Measurements from ENCODE around the gene ABCG1. TPM values are rescaled to one million over a fixed set of nuclear protein-coding genes. Genes with fewer than 3 reads are reported as not detected.

The ABCG1 gene
- total RNA-seq, 4 donors from 2014 or later = 2.6 to 10.9 (median 3.7) TPM

- intact Hi-C loops (cut with DNase I) = no loop called here
- Histone ChIP-seq H3K36me3 (no peaks in the 10 kb centered on the region), H3K27ac (no peak overlapping the region), H3K9me3 (no peaks in the 10 kb centered on the region), H3K4me1 (no peaks in the 10 kb centered on the region), H3K27me3 (peaks cover 0 to 81% (median 0%) of the 10 kb centered on the region in 4 donors), H3K4me3 (no peak overlapping the region)
- no peak for TF ChIP-seq POLR2A (IDR thresholded peaks at IDR 0.05)
- TF ChIP-seq CTCF (IDR thresholded peaks at IDR 0.05) = no peak
- DNase-seq = no peak
Observed at GRCh38 chr21:42208036-42208435, 10.9 kb upstream of the ABCG1 start.

- intact Hi-C loops (cut with DNase I) = no loop called here
- Histone ChIP-seq H3K9me3 (no peaks in the 10 kb centered on the region), H3K27me3 (peaks cover 0 to 79% (median 0%) of the 10 kb centered on the region in 4 donors), H3K36me3 (no peaks in the 10 kb centered on the region), H3K27ac (no peak overlapping the region), H3K4me1 (no peaks in the 10 kb centered on the region), H3K4me3 (no peak overlapping the region)
- no peak for DNase-seq
- no peak for TF ChIP-seq CTCF (IDR thresholded peaks at IDR 0.05)
- TF ChIP-seq POLR2A (IDR thresholded peaks at IDR 0.05) = no peak
- 84 to 86% methylated on average over 4 to 5 of the region's 5 CpGs for WGBS, 2 donors
Observed at GRCh38 chr21:42208801-42209490, 10.0 kb upstream of the ABCG1 start.

- no peak for DNase-seq
- no peak overlapping the region for H3K4me3 ChIP-seq
- TF ChIP-seq POLR2A (IDR thresholded peaks at IDR 0.05) (no peak), CTCF (IDR thresholded peaks at IDR 0.05) (no peak)
- no peaks in the 10 kb centered on the region for H3K4me1 ChIP-seq
- intact Hi-C loops (cut with DNase I) = no loop called here
- 40 to 61% methylated on average over 10 to 11 of the region's 11 CpGs for WGBS, 2 donors
- no peak overlapping the region for H3K27ac ChIP-seq
- H3K9me3 ChIP-seq = no peaks in the 10 kb centered on the region
- peaks cover 0 to 78% (median 0%) of the 10 kb centered on the region in 4 donors for H3K27me3 ChIP-seq
- H3K36me3 ChIP-seq = no peaks in the 10 kb centered on the region
Observed at GRCh38 chr21:42209801-42210479, 9.0 kb upstream of the ABCG1 start.

- 76 to 89% methylated on average over 3 of the region's 3 CpGs for WGBS, 2 donors
- no peak overlapping the region for H3K27ac ChIP-seq
- intact Hi-C loops (cut with DNase I) = no loop called here
- no peak overlapping the region for H3K4me3 ChIP-seq
- H3K27me3 ChIP-seq = peaks cover 0 to 86% (median 0%) of the 10 kb centered on the region in 4 donors
- no peaks in the 10 kb centered on the region for H3K9me3 ChIP-seq
- TF ChIP-seq POLR2A (IDR thresholded peaks at IDR 0.05) = no peak
- no peak for TF ChIP-seq CTCF (IDR thresholded peaks at IDR 0.05)
- DNase-seq = no peak
- no peaks in the 10 kb centered on the region for H3K36me3 ChIP-seq
- H3K4me1 ChIP-seq = no peaks in the 10 kb centered on the region
Observed at GRCh38 chr21:42212266-42212665, 6.7 kb upstream of the ABCG1 start.

GRCh38 chr21:42213082-42213774 is 5.7 kb upstream of the ABCG1 start:
- intact Hi-C loops (cut with DNase I) = no loop called here
- TF ChIP-seq CTCF (IDR thresholded peaks at IDR 0.05) (no peak), POLR2A (IDR thresholded peaks at IDR 0.05) (no peak)
- Histone ChIP-seq H3K4me3 (no peak overlapping the region), H3K9me3 (no peaks in the 10 kb centered on the region), H3K27ac (no peak overlapping the region), H3K27me3 (peaks cover 0 to 83% (median 0%) of the 10 kb centered on the region in 4 donors), H3K4me1 (peaks cover 0 to 4% (median 0%) of the 10 kb centered on the region in 3 donors), H3K36me3 (no peaks in the 10 kb centered on the region)
- WGBS, 2 donors = 72 to 85% methylated on average over 4 of the region's 5 CpGs
- DNase-seq = no peak
